Pulmonary artery endothelial cell (primary cell): ENCODE data around the gene UBA52. TPM values are rescaled to one million over a fixed set of nuclear protein-coding genes. Genes with fewer than 3 reads are reported as not detected.

Source experiments
- DNase-seq: peaks from one replicate; pipeline ENCODE4 v3.0.0-alpha.2; 2011; ENCODE audit warnings: low read depth, low spot score
- total RNA-seq: library from RNA; depleted of rRNA; stranded (reverse); fragments of >200 nt; gene quantifications from 2 replicates; pipeline ENCODE4 v1.2.3, GENCODE V29; 2014

Gene UBA52
- total RNA-seq, 1 donor from 2014 or later: 970 TPM

GRCh38 chr19:18607226-18608101 lies 35.8 kb downstream of the UBA52 start:
- DNase-seq: no peak

- DNase-seq: no peak
Measured at GRCh38 chr19:18608102-18608804, 36.6 kb downstream of the UBA52 start.

DNA sequence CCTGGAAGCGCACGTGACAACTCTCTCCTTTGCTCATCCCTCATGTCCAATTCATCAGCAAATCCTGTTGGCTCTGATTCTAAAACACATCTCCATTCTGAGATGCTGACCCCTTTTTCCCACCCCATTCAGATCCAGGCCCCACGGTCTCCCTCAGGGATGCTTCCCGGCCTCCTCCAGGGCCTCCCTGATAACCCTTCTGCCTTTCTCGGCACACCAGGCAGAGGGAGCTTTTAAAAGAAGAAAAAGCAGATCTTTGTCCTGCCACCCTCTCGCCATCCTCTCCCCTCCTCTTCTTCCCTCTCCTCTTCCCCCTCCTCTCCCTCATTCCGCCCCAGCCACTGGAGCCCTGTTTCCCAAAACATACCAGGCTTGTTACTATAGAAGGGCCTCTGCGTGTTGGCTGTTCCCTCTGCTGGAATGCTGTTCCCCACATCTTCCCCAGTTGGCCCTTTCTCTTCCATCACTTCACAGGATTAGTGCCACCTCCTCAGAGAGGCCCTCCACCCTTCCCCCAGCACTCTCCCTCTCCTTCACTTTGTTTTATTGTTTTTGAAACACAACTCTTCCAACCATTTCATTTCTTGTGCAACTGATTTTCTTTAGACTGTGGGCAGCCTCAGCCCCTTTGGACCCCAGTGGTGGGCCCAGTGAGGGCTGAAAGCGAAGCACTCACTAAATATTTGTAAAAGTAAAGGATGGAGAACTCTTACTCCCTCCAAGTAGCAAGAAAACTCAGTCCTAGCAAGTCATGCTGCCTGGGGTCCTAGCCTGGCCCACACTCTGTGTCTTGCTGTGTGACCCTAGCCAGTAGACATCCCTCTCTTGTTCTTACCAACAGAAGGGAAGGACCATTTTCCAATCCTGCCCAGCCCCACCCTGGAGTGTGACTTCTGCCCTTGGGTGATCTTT lies 37.4 kb downstream of the UBA52 start:
- DNase-seq: no peak

GRCh38 chr19:18609717-18610051 lies 38.0 kb downstream of the UBA52 start:
- no peak for DNase-seq

DNA sequence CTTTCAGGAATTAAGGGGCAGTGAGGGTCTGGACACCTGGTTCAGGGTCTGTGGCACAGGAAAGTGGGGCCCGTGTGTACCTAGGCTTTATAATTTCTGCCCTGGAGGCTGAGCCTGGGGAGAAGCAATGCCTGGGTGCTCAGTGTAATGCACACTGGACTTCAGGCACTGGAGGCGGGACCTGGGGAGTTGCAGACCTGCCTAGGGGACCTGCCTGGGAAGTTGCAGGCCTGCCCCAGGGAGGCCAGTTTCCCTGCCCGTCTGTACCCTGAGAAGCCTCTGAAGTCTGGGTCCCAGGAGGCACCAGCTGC lies 38.5 kb downstream of the UBA52 start:
- no peak for DNase-seq

DNA sequence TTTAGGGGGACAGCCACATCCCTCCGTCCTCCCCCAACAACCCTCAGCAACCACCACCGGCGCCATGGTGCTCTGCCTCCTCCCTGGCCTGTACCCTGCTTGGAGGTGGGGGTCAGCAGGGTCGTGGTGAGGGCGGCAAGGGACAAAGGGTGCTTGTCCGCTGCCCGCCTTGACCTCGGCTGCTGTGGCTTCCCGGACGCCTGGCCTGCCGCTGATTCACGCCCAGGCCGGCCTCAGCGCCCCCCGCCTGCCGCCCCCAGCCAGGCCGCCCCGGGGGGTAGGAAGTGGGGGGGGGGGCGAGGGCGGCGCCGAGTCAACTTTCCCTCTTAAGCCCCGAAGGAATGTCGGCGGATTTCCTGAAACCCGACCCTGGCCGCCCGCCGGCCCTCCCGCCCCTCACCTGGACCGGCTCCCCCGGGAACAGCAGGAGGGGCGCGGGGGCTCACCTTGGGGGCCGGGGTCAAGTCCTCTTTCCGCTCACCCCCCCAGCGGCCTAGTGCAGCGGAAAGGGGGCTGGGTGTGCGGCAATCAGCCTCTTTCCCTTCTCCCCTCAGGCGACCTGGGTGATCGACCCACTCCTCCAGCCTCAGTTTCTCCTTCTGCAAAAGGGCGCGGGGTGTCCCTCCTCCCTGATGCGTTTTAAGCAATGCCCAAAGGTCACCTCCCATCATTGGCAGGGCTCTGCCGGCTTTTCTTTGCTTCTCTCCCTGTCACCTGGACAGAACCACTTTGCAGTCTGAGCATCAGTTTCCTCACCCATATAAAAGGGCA lies 39.1 kb downstream of the UBA52 start:
- no peak for DNase-seq

GRCh38 chr19:18611327-18612050 lies 39.8 kb downstream of the UBA52 start:
- no peak for DNase-seq

- DNase-seq: no peak
Measured at GRCh38 chr19:18612051-18612771, 40.6 kb downstream of the UBA52 start.

DNA sequence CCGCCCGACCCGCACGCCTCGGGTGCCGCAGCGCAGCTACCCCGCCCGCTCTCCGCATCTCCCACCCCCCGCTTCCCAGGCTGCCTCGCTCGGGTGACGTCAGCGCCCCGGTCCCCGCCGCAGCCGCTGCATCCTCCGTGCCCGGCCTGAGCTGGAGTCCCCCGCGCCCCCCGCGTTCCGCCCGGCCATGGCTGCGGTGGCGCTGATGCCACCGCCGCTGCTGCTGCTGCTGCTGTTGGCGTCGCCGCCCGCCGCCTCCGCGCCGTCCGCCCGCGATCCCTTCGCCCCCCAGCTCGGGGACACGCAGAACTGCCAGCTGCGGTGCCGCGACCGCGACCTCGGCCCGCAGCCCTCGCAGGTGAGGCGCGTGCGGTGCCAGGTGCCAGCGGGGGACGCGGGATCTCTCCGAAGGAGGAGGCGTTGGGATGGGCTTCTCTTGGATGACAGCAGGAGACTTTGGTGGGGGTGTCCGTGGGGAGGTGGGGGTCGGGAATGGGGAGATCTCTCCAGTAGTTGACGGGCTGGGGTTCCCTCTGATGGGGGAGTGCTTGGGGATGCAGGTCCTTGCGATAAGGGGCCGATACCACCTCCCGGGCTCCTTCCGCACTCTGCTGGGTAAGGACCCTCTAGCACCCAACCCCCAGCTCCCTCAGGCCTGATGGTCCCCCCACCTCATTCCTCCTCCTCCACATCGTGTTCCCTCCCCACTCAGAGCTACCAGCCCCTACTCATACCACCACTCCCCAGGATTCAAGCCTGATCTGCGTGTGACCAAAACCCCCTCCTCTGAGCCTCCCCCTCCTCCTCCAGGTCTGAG lies 41.3 kb downstream of the UBA52 start, which contains the start of gene TMEM59L:
TMEM59L (plus strand) TSS at position 99 of the 817 bp plus-strand sequence; CDS start at position 188, 89 bp downstream.
- no peak for DNase-seq

DNA sequence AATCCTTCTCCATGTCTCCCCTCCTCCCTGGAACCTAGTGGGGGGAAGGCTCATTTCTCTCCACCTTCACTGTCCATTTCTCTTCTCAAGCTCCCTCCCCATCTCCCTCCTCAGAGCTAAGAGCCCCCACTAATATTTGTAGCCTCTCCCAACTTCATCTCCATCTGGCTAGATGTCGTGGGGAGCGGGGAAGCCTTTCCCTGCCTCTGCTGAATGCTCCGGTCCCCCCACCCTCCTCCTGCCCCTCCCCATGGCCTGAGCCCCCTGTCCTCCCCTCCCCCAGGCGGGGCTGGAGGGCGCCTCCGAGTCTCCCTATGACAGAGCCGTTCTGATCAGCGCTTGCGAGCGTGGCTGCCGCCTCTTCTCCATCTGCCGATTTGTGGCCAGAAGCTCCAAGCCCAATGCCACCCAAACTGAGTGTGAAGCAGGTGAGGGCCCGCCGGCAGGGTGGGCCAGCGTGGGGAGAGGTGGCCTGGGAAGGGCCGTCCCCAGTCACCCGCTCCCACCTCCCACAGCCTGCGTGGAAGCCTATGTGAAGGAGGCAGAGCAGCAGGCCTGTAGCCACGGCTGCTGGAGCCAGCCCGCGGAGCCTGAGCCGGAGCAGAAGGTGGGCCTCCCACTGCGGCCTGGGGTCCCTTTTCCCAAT lies 42.1 kb downstream of the UBA52 start:
- no peak for DNase-seq

GRCh38 chr19:18616023-18616422 lies 44.4 kb downstream of the UBA52 start:
- no peak for DNase-seq

GRCh38 chr19:18617562-18617961 lies 45.9 kb downstream of the UBA52 start:
- no peak for DNase-seq

DNA sequence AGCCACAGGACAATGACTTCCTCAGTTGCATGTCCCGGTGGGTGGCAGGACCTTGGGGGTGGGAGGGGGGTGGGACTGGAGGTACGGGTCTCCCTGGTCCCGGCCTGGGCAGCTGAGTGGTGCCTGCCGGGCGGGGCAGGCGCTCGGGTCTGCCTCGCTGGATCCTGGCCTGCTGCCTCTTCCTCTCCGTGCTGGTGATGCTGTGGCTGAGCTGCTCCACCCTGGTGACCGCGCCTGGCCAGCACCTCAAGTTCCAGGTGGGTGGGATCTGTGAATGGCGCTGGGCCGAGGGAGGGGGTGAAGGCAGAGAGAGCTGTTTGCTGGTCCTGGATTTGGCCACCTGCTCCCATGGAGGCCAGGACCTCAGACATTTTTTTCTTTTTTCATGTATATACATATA lies 46.6 kb downstream of the UBA52 start:
- no peak for DNase-seq

DNA sequence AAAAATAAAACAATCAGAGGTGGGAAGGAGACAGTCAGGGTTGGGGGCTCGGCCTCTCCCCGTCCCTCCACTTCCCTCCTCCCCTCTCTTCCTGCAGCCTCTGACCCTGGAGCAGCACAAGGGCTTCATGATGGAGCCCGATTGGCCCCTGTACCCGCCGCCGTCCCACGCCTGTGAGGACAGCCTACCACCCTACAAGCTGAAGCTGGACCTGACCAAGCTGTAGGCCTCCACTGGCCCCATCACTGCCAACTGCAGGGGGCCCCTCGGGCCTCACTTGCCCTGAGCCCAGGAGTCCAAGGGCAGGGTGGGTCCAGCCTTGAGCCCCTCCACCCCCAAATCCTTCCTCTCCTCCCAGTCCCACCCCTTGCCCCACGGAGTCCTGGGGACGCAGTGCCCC lies 48.7 kb downstream of the UBA52 start:
- no peak for DNase-seq

- DNase-seq: no peak
Measured at GRCh38 chr19:18620902-18621301, 49.2 kb downstream of the UBA52 start.

- no peak for DNase-seq
Measured at GRCh38 chr19:18626906-18627305, 55.2 kb downstream of the UBA52 start.
